ENCODE measurements around the gene RALY.

DNA sequence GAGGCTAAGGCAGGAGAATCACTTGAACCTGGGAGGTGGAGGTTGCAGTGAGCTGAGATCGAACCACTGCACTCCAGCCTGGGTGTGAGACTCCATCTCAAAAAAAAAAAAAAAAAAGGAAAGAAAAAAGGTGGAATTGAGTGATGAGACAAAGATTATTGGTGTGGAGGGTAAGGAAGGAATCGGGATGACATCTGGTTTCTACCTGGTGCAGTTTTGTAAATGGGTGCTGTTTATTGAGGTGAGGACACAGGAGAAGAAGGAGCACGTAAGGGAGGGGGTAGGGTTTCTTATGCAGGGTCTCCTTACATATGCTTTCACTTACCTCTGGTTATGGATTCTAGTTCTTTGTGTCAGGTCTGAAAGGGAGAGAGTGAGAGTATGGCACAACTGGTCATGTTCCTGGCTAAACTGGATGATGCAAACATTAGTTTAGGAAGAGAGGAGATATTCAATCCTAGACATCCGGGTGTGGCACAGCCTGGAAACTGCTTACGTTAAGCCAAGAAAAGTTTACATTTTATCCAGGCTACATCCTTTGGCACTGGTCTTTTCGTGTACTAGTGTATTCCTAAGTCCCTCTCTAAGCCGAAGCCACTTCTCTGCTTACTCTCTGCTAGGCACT lies 5.4 kb downstream of the RALY start:
- TF ChIP-seq POLR2AphosphoS5 (IDR thresholded peaks at IDR 0.05), result no peak
- no peak for TF ChIP-seq POLR2A (IDR thresholded peaks at IDR 0.05)

All from suprapubic skin (tissue), 4 donors.